GM12892 (cell line): ENCODE results near the gene UGT1A4.

Experiments
- POLR2A ChIP-seq: IDR thresholded peaks from 2 replicates; pipeline ENCODE4 v1.6.1; 2011; ENCODE audit warnings: low read depth, low read length, control low read depth
- POLR2AphosphoS5 ChIP-seq: IDR thresholded peaks from 2 replicates; pipeline ENCODE4 v1.6.1; 2011; ENCODE audit warnings: low read depth, low read length, control low read depth

GRCh38 chr2:233817361-233817911 lies 98.9 kb downstream of the UGT1A4 start:
- TF ChIP-seq POLR2A (no peak), POLR2AphosphoS5 (no peak)
